Esophagus squamous epithelium (tissue), 4 donors: ENCODE measurements around the gene ERLIN1.

Experiments
- POLR2A ChIP-seq, 4 donors: fragments of 450-650 bp; IDR thresholded peaks; one replicate each; pipeline ENCODE4 v1.6.1; 2017; ENCODE audit warnings: antibody characterized with exemption in 4 of 4, mild to moderate bottlenecking in 4 of 4, moderate library complexity in 3 of 4
- TF ChIP-seq, protein P1 (sequence below), 6 experiments: fragments of 450-650 bp in 4 of 6; fragments of 200-600 bp in 2 of 6; sonication (generic) in 2 of 6; IDR thresholded peaks; one replicate each; pipeline ENCODE4 v1.5.1; 2016 to 2019; ENCODE audit warnings: antibody characterized with exemption in 6 of 6, mild to moderate bottlenecking in 4 of 6, moderate library complexity in 4 of 6

DNA sequence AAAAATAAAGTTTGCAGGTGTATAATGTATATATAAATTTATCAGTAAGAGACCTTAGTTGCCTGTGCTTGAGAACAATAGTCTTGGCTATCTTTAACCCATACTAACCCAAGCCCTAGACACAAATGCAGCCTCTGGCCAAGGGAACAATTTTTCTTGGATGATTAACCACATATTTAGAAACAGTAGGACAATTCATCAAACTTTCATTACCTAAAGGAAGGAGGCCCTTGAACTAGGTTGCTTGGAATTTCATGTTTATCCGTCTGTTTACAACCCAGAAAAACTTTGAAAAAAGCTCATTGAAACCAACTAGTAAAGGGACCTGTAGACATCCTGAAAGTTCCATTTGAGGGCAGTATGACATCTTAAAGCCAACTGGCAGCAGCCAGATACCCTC lies 8.9 kb upstream of the ERLIN1 start:
- TF ChIP-seq, protein P1, sequence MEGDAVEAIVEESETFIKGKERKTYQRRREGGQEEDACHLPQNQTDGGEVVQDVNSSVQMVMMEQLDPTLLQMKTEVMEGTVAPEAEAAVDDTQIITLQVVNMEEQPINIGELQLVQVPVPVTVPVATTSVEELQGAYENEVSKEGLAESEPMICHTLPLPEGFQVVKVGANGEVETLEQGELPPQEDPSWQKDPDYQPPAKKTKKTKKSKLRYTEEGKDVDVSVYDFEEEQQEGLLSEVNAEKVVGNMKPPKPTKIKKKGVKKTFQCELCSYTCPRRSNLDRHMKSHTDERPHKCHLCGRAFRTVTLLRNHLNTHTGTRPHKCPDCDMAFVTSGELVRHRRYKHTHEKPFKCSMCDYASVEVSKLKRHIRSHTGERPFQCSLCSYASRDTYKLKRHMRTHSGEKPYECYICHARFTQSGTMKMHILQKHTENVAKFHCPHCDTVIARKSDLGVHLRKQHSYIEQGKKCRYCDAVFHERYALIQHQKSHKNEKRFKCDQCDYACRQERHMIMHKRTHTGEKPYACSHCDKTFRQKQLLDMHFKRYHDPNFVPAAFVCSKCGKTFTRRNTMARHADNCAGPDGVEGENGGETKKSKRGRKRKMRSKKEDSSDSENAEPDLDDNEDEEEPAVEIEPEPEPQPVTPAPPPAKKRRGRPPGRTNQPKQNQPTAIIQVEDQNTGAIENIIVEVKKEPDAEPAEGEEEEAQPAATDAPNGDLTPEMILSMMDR (IDR thresholded peaks at IDR 0.05), result no peak
- TF ChIP-seq POLR2A (IDR thresholded peaks at IDR 0.05), result no peak
